Spinal cord (tissue), 10 donors: ENCODE results near the gene AGXT2. TPM values are rescaled to one million over a fixed set of nuclear protein-coding genes. Genes with fewer than 3 reads are reported as not detected.

ENCODE experiments used
- DNase-seq, 6 donors: peaks; one replicate each; pipeline versions ENCODE4 v3.0.0 to v3.0.0-alpha.2; 2013 to 2015; ENCODE audit warnings: low spot score in 6 of 6, low read depth in 4 of 6
- H3K27ac ChIP-seq: one replicate; pipeline ENCODE4 v1.5.1; 2013; ENCODE audit warnings: low read depth, low read length, control low read depth
- H3K27me3 ChIP-seq: one replicate; pipeline ENCODE4 v1.6.1; 2013; ENCODE audit warnings: low read length; ENCODE audit not compliant: control insufficient read depth, insufficient read depth
- H3K36me3 ChIP-seq: one replicate; pipeline ENCODE4 v1.6.1; 2013; ENCODE audit warnings: low read length; ENCODE audit not compliant: control insufficient read depth, insufficient read depth
- H3K4me1 ChIP-seq: one replicate; pipeline ENCODE4 v1.6.1; 2013; ENCODE audit warnings: low read length; ENCODE audit not compliant: control insufficient read depth, insufficient read depth
- H3K4me3 ChIP-seq: one replicate; pipeline ENCODE4 v1.5.1; 2013; ENCODE audit warnings: low read depth, low read length, control low read depth
- H3K9me3 ChIP-seq: one replicate; pipeline ENCODE4 v1.6.1; 2013; ENCODE audit warnings: low read length; ENCODE audit not compliant: control insufficient read depth, insufficient read depth
- WGBS: methylation state at CpG from one replicate; pipeline ENCODE4 v1.1.5; 2013; ENCODE audit warnings: missing lambda C conversion rate; ENCODE audit not compliant: insufficient coverage; 5-methylcytosine and 5-hydroxymethylcytosine counted together
- polyA plus RNA-seq, 2 donors: library from polyadenylated mRNA; unstranded; fragments of 120-200 nt; gene quantifications; one replicate each; pipeline ENCODE4 v1.2.1, GENCODE V29; 2013; ENCODE audit not compliant: insufficient read length in 2 of 2
- total RNA-seq, 2 donors: library from RNA; depleted of rRNA in 1 of 2; stranded (reverse); fragments of 120-200 nt in 1 of 2; fragments of >200 nt in 1 of 2; gene quantifications; one replicate each; pipeline versions ENCODE4 v1.2.3 to v1.2.4, GENCODE V29; 2013 to 2014
- donor health status: healthy.

Gene AGXT2
- total and polyA plus RNA-seq, 4 donors, result 0.11 to 0.21 TPM; not detected in 2

DNA sequence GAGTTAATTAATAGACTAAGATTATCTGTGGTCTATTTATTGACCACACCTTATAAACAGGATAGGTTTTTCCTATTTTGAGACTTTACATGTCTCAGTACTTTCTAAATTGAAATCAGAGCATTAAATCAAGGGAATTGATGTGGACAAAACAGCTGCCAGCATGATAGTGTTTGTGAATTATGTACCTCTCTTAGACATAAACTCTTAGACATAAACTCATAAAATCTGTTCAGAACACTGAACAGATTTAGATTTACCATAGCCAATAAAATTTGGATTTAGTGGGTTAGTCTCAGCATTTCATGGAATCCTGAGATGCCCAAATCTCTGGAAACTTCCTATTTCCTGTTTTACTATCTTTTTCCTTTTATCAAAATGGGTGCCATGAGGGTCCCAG is 11.5 kb upstream of the AGXT2 start:
- H3K4me1 ChIP-seq, result no peaks in the 10 kb centered on the region
- no peak for DNase-seq

GRCh38 chr5:35058374-35058788 is 10.6 kb upstream of the AGXT2 start:
- no peak for DNase-seq
- no peaks in the 10 kb centered on the region for H3K4me1 ChIP-seq
- no peaks in the 10 kb centered on the region for H3K36me3 ChIP-seq
- no peaks in the 10 kb centered on the region for H3K27me3 ChIP-seq
- no peak overlapping the region for H3K4me3 ChIP-seq
- no CpG with 5 or more reads among the region's 3 CpGs for WGBS
- H3K27ac ChIP-seq, result no peak overlapping the region
- no peaks in the 10 kb centered on the region for H3K9me3 ChIP-seq

More for the DNA sequence above, 11.5 kb upstream of the AGXT2 start:
- Histone ChIP-seq H3K4me3 (no peak overlapping the region), H3K36me3 (no peaks in the 10 kb centered on the region), H3K27me3 (no peaks in the 10 kb centered on the region), H3K27ac (no peak overlapping the region), H3K9me3 (no peaks in the 10 kb centered on the region)

GRCh38 chr5:35056686-35057085 is 8.9 kb upstream of the AGXT2 start:
- no peaks in the 10 kb centered on the region for H3K27me3 ChIP-seq
- no peaks in the 10 kb centered on the region for H3K9me3 ChIP-seq
- H3K36me3 ChIP-seq, result no peaks in the 10 kb centered on the region
- no peaks in the 10 kb centered on the region for H3K4me1 ChIP-seq
- no peak overlapping the region for H3K4me3 ChIP-seq
- DNase-seq, result no peak
- WGBS, result no CpG with 5 or more reads among the region's 2 CpGs
- no peak overlapping the region for H3K27ac ChIP-seq

DNA sequence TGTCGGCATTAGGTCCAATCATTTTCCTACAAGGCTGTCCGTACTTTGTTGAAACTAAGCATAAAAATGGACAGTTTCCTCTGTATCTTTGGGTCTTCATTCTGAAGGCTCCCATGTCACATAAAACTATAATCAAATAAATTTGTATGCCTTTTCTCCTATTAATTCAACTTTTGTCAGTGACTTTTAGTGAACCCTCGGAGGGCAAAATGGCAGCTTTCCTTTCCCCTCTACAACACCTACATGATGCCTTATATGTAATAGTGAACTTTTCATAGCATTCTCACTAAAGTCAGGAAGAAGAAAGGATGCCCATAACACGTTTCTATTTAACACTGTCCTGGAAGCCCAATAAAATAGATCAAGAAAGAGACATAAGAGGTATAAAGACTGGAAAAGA is 5.1 kb upstream of the AGXT2 start:
- Histone ChIP-seq H3K9me3 (no peaks in the 10 kb centered on the region), H3K36me3 (no peaks in the 10 kb centered on the region), H3K27ac (no peak overlapping the region), H3K27me3 (no peaks in the 10 kb centered on the region), H3K4me3 (no peak overlapping the region), H3K4me1 (no peaks in the 10 kb centered on the region)
- 100% methylated on average over 1 of the region's 4 CpGs for WGBS
- no peak for DNase-seq

DNA sequence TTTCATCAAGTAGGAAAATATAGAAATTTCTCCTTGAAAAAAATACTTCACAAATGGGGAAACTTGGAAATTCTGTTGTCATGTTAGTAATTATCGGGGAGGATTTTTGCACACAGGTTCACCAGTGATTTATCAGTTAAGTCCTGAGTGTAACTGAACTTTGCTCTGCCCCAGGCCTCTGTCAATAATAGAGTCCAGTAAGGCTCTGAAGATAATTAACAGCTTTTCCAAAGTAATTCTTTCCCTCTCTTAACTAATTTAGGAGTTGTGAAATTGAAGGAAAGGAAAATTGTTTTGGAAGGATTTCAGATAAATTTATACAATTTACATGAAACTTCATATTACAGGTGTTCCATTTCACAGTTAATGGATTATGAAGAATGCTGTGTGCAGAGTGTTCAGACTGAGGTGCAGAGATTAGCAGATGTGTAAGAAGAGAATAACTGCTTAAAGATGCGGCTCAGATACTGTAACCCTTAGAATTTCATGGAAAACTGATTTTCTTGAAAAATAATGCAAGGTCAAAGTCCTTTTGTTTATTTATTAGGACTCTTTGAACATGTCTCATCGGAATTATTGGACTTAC is 2.9 kb upstream of the AGXT2 start:
- DNase-seq, result no peak
- Histone ChIP-seq H3K27me3 (no peaks in the 10 kb centered on the region), H3K27ac (no peak overlapping the region), H3K4me3 (no peak overlapping the region), H3K36me3 (no peaks in the 10 kb centered on the region), H3K4me1 (no peaks in the 10 kb centered on the region), H3K9me3 (no peaks in the 10 kb centered on the region)
- WGBS, result 100% methylated on average over 1 of the region's 3 CpGs

- WGBS, result 87% methylated on average over 1 of the region's 1 CpG
- Histone ChIP-seq H3K9me3 (no peaks in the 10 kb centered on the region), H3K27ac (no peak overlapping the region), H3K4me3 (no peak overlapping the region), H3K27me3 (no peaks in the 10 kb centered on the region), H3K4me1 (no peaks in the 10 kb centered on the region), H3K36me3 (no peaks in the 10 kb centered on the region)
- no peak for DNase-seq
These were observed 1.2 kb upstream of the AGXT2 start for GRCh38 chr5:35048910-35049309.

DNA sequence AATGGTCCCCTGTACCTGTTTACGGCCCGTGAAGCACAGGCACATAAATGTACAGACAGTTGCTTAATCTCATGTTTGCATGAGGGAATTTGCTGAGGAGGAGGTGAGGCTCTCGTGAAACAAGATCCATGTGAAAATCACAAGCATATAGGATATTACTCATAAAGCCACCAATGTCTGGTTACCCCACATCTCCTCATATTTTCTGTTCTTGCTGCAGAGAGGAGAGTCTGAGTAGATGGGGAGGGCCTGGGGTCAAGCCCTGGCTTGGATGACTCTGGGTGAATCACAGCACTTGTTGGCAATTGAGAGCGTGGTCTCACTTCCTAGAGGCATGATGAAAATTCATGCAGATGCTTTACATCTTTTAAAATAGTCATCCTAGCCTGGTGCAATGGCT is 975 bp downstream of the AGXT2 start:
- Histone ChIP-seq H3K4me3 (no peak overlapping the region), H3K4me1 (peaks cover 4% of the 10 kb centered on the region), H3K9me3 (no peaks in the 10 kb centered on the region), H3K27me3 (no peaks in the 10 kb centered on the region), H3K36me3 (no peaks in the 10 kb centered on the region), H3K27ac (no peak overlapping the region)
- DNase-seq, result no peak
- 100% methylated on average over 2 of the region's 4 CpGs for WGBS

DNA sequence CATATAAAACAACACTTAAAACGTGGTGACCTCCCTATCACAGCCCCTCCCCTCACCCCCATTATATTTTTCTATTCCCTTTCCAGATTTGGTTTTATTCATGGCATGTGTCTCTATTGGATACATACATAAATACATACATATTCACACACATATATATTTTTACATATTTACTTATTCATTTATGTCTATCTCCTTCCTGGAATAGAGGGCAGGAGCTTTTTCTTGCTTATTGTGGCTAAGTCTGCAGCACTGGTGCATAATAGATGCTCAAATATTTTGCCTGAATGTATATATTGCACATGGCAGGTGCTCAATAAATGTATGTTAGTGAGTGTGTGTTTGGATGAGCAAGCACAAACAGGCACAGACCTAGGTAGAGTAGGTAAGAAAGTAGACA is 2.5 kb downstream of the AGXT2 start:
- peaks cover 4% of the 10 kb centered on the region for H3K4me1 ChIP-seq
- no CpG with 5 or more reads among the region's 1 CpG for WGBS
- H3K9me3 ChIP-seq, result no peaks in the 10 kb centered on the region
- H3K27ac ChIP-seq, result no peak overlapping the region
- no peaks in the 10 kb centered on the region for H3K27me3 ChIP-seq
- no peak overlapping the region for H3K4me3 ChIP-seq
- no peak for DNase-seq
- no peaks in the 10 kb centered on the region for H3K36me3 ChIP-seq

GRCh38 chr5:35044649-35045048 is 3.1 kb downstream of the AGXT2 start:
- Histone ChIP-seq H3K27ac (no peak overlapping the region), H3K27me3 (no peaks in the 10 kb centered on the region), H3K36me3 (no peaks in the 10 kb centered on the region), H3K4me3 (no peak overlapping the region), H3K9me3 (no peaks in the 10 kb centered on the region), H3K4me1 (peaks cover 4% of the 10 kb centered on the region)
- no peak for DNase-seq
- WGBS, result 62% methylated on average over 4 of the region's 4 CpGs

DNA sequence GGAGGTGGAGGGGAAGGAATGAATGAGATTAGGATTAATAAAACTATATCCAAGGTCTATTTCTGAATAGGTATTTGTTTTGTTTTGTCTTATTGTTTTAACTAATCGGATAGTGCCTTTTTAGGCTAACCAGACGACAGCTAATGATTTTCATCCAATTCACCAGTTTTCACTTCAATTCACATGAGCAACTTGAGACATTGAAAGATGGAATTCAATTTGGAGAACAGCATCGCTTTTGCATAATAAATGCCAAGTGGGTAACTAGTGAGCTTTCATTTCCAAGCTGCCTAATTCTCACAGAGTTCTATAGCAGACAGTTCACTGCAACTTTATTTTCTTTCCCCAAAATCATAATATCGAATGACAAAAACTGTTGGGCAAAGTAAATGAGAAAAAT is 5.0 kb downstream of the AGXT2 start:
- H3K27ac ChIP-seq, result no peak overlapping the region
- no peaks in the 10 kb centered on the region for H3K9me3 ChIP-seq
- peaks cover 4% of the 10 kb centered on the region for H3K4me1 ChIP-seq
- no peak overlapping the region for H3K4me3 ChIP-seq
- no peaks in the 10 kb centered on the region for H3K36me3 ChIP-seq
- DNase-seq, result peak in 2 of 6 donors; percentile 53 to 80
- WGBS, result no CpG with 5 or more reads among the region's 4 CpGs
- no peaks in the 10 kb centered on the region for H3K27me3 ChIP-seq
